GM12873 (cell line): ENCODE data around the gene TSPAN16.

Source experiments
- CTCF ChIP-seq: IDR thresholded peaks from 2 replicates; pipeline ENCODE4 v1.5.1; 2012; ENCODE audit warnings: low read depth, mild to moderate bottlenecking, moderate library complexity, low read length, control low read depth; ENCODE audit not compliant: insufficient read depth; ENCODE audit errors: missing control alignments

The TSPAN16 gene

GRCh38 chr19:11273296-11273695 lies 22.7 kb upstream of the TSPAN16 start:
- no peak for TF ChIP-seq CTCF

- no peak for TF ChIP-seq CTCF
Observed at GRCh38 chr19:11273989-11274388, 22.0 kb upstream of the TSPAN16 start.

- no peak for TF ChIP-seq CTCF
Observed at GRCh38 chr19:11274533-11275086, 21.4 kb upstream of the TSPAN16 start.

- no peak for TF ChIP-seq CTCF
Observed at GRCh38 chr19:11278670-11279069, 17.3 kb upstream of the TSPAN16 start.

GRCh38 chr19:11279505-11280236 lies 16.3 kb upstream of the TSPAN16 start:
- TF ChIP-seq CTCF, result no peak

GRCh38 chr19:11281356-11282049 lies 14.5 kb upstream of the TSPAN16 start:
- TF ChIP-seq CTCF, result no peak

GRCh38 chr19:11284515-11284914 lies 11.4 kb upstream of the TSPAN16 start:
- TF ChIP-seq CTCF, result no peak
